HL-60 (cell line): Measurements from ENCODE around the gene C1QL1.

Source experiments
- DNase-seq, 2 experiments: peaks; one replicate each; pipeline ENCODE4 v3.0.0-alpha.2; 2010 to 2020; ENCODE audit warnings: low read depth in 1 of 2, low spot score in 1 of 2
- H3K27ac ChIP-seq: fragments of 250-450 bp; sonication (Bioruptor Pico); replicated peaks from 2 replicates; pipeline ENCODE4 v1.5.1; 2020; ENCODE audit warnings: mild to moderate bottlenecking, moderate library complexity
- H3K27me3 ChIP-seq: fragments of 250-450 bp; sonication (Bioruptor Pico); 2 replicates; pipeline ENCODE4 v1.5.1; 2021; ENCODE audit warnings: mild to moderate bottlenecking, moderate library complexity; ENCODE audit not compliant: insufficient read depth, poor library complexity, severe bottlenecking
- H3K4me3 ChIP-seq: replicated peaks from 2 replicates; pipeline ENCODE4 v1.5.1; 2011; ENCODE audit warnings: mild to moderate bottlenecking, control low read depth, low read length; ENCODE audit not compliant: insufficient read depth
- GABPA ChIP-seq: IDR thresholded peaks from 2 replicates; pipeline ENCODE4 v1.6.1; 2012; ENCODE audit warnings: low read depth
- POLR2AphosphoS5 ChIP-seq: IDR thresholded peaks from 2 replicates; pipeline ENCODE4 v1.6.1; 2012; ENCODE audit warnings: low read depth
- SPI1 ChIP-seq: IDR thresholded peaks from 2 replicates; pipeline ENCODE4 v1.6.1; 2012; ENCODE audit warnings: low read depth, mild to moderate bottlenecking, borderline replicate concordance
- TF ChIP-seq, protein P1 (sequence below): IDR thresholded peaks from 2 replicates; pipeline ENCODE4 v1.6.1; 2012; ENCODE audit warnings: low read depth; ENCODE audit not compliant: insufficient replicate concordance
- TF ChIP-seq, protein P2 (sequence below): IDR thresholded peaks from one replicate; pipeline ENCODE4 v1.5.1; 2011; ENCODE audit warnings: low read length, control low read depth, inconsistent platforms; ENCODE audit not compliant: insufficient read depth

Gene C1QL1

DNA sequence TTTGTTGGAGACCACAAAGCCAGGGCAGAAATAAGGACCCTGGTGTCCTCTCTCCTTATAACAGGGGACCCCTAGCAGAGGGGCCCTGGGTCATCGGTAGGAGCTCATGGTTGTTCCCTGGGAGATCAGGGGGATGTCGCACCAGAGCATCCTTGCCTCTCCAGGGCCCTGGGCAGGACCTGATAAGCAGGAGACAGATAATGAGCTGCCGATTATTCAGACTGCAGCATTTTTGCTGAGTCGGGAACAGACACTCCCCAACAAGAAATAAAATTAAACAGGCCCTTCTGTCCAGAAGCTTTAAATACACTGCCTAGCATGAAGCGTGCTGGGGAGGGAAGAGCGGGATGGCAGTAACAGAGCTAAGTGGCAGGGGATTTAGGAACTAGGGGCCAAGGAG is 37.4 kb downstream of the C1QL1 start:
- TF ChIP-seq SPI1 (no peak), POLR2AphosphoS5 (no peak)
- TF ChIP-seq, protein P1, sequence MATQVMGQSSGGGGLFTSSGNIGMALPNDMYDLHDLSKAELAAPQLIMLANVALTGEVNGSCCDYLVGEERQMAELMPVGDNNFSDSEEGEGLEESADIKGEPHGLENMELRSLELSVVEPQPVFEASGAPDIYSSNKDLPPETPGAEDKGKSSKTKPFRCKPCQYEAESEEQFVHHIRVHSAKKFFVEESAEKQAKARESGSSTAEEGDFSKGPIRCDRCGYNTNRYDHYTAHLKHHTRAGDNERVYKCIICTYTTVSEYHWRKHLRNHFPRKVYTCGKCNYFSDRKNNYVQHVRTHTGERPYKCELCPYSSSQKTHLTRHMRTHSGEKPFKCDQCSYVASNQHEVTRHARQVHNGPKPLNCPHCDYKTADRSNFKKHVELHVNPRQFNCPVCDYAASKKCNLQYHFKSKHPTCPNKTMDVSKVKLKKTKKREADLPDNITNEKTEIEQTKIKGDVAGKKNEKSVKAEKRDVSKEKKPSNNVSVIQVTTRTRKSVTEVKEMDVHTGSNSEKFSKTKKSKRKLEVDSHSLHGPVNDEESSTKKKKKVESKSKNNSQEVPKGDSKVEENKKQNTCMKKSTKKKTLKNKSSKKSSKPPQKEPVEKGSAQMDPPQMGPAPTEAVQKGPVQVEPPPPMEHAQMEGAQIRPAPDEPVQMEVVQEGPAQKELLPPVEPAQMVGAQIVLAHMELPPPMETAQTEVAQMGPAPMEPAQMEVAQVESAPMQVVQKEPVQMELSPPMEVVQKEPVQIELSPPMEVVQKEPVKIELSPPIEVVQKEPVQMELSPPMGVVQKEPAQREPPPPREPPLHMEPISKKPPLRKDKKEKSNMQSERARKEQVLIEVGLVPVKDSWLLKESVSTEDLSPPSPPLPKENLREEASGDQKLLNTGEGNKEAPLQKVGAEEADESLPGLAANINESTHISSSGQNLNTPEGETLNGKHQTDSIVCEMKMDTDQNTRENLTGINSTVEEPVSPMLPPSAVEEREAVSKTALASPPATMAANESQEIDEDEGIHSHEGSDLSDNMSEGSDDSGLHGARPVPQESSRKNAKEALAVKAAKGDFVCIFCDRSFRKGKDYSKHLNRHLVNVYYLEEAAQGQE, result no peak
- DNase-seq, result no peak
- no peak overlapping the region for H3K4me3 ChIP-seq
- H3K27me3 ChIP-seq, result no peaks in the 10 kb centered on the region
- H3K27ac ChIP-seq, result no peak overlapping the region

DNA sequence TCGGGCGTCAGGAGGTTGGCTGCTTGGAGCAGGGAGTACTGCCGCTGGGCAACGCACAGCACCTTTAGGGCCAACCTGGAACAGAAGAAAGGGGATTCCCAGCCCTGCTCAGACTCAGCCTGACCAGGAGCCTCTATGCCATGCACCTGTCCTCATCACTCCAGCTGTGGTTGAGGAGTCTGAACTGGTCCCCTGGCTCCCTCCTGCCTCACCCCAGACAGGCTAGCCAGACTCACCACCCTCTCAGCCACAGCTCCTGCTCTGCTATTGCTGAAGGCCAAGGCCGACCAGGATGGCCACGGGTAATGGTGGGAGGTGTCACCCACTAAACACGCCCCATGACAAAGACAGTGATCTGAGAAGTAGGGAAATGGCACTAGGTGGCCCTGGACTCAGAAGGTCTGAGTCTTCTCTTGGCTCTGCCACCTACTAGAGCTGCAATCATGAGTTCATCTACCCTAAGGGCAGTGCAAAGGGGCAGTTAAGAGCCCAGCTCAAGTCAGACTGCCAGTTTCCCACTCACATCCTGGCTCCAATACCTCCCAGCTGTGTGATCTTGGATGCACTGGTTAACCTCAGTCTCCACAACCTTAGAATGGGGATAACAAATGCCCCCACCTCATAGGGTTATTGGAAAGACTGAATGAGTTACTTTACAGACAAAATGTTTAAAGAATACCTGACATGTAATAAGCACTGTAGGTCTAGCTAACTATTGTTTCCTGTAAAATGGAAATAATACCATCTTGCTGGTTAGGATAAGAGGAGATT is 39.0 kb downstream of the C1QL1 start:
- Histone ChIP-seq H3K27me3 (no peaks in the 10 kb centered on the region), H3K27ac (no peak overlapping the region), H3K4me3 (no peak overlapping the region)
- no peak for TF ChIP-seq POLR2AphosphoS5
- TF ChIP-seq, protein P2, sequence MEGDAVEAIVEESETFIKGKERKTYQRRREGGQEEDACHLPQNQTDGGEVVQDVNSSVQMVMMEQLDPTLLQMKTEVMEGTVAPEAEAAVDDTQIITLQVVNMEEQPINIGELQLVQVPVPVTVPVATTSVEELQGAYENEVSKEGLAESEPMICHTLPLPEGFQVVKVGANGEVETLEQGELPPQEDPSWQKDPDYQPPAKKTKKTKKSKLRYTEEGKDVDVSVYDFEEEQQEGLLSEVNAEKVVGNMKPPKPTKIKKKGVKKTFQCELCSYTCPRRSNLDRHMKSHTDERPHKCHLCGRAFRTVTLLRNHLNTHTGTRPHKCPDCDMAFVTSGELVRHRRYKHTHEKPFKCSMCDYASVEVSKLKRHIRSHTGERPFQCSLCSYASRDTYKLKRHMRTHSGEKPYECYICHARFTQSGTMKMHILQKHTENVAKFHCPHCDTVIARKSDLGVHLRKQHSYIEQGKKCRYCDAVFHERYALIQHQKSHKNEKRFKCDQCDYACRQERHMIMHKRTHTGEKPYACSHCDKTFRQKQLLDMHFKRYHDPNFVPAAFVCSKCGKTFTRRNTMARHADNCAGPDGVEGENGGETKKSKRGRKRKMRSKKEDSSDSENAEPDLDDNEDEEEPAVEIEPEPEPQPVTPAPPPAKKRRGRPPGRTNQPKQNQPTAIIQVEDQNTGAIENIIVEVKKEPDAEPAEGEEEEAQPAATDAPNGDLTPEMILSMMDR, result no peak
- DNase-seq, result no peak

DNA sequence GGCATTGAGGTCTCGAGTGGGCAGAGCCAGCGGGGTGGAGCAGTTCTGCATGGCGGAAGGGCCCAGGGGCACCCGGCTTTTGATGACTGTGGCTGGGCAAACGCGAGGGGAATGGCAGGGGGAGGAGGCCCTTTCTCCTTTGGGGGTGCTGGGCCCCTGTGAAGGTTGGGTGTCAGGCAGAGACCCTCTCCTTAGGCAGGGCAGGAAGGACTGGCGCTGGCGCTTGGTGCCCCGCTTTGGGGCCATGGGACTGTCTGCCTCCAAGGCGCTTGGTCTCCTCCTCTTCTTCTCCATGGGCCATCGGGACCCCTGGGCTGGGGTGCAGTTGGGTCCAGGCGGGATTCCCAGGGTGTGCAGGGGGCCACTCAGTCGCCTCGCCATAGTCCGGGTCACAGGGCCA is 40.0 kb downstream of the C1QL1 start:
- no peaks in the 10 kb centered on the region for H3K27me3 ChIP-seq
- H3K27ac ChIP-seq, result no peak overlapping the region
- TF ChIP-seq, protein P1, result no peak
- TF ChIP-seq SPI1 (no peak), GABPA (no peak), POLR2AphosphoS5 (no peak)
- TF ChIP-seq, protein P2, result no peak
- no peak overlapping the region for H3K4me3 ChIP-seq
- DNase-seq, result no peak

DNA sequence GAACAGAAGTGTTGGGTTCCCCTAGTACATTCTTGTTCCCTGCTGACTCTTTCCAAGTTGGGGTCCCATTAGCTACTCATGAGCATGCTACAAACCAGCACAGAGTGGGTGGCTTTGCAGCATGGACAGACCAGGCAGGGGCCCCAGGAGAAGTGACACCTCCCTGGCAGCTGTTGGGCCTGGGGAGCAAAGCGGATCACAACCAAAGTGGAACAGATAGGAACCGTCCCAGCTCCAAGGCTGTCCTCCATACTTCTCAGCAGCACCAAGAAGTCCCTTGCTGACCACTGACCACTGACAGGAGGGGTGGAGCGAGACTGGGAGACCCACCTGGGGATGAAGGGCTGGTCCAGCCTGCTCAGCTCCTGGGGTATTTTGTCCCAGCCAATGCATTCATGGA is 40.4 kb downstream of the C1QL1 start:
- TF ChIP-seq POLR2AphosphoS5, result no peak
- TF ChIP-seq, protein P2, result no peak
- no peak for TF ChIP-seq SPI1
- no peak for TF ChIP-seq GABPA
- H3K4me3 ChIP-seq, result no peak overlapping the region
- DNase-seq, result no peak
- H3K27ac ChIP-seq, result no peak overlapping the region
- no peaks in the 10 kb centered on the region for H3K27me3 ChIP-seq
